NCI-H2107 (cell line): ENCODE measurements around the gene CFAP73.
A peak's percentile ranks its signal among the peaks of the same experiment; 100 is the strongest.
"Not testable (repeated sequence)": the region's sequence is repeated elsewhere in the genome, so short reads cannot be mapped to it uniquely, and the experiment has no call there.

ENCODE experiments used
- DNase-seq: peaks from one replicate; lab custom pipeline; 2025; lab: John Stamatoyannopoulos, UW

The CFAP73 gene

DNA sequence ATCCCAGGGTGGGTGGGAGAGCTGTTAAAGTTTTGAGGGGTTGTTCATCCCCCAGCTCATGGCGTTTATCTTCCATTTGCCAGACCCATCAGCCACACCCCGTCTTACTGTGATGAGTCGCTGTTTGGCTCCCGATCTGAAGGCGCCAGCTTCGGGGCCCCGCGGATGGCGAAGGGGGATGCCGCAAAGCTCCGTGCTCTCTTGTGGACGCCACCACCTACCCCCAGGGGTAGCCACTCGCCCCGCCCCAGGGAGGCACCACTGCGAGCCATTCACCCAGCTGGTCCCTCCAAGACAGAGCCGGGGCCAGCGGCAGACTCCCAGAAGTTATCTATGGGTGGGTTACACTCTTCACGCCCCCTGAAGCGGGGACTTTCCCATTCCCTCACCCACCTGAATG is 41.7 kb downstream of the CFAP73 start:
- no peak for DNase-seq

DNA sequence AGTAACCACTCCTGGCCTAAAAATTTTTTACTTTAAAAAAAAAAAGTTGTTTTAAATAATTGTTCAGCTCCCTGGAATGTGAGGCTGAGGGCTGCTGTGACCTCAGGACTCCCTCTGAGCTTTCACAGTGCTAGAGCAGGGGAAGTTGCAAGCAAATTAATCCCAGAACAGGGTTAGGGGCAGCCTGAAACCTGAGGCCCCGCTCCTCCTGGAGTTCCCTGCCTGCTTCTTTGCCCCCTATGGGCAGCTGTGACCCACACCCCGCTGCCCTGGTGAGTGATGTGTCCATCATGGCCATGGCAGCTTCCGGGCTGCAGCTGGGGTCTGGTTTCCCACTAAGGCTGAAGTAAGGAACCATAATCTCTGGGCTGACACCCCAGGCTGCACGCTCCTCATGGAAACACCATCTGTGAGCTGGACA is 45.5 kb downstream of the CFAP73 start:
- no peak for DNase-seq

DNA sequence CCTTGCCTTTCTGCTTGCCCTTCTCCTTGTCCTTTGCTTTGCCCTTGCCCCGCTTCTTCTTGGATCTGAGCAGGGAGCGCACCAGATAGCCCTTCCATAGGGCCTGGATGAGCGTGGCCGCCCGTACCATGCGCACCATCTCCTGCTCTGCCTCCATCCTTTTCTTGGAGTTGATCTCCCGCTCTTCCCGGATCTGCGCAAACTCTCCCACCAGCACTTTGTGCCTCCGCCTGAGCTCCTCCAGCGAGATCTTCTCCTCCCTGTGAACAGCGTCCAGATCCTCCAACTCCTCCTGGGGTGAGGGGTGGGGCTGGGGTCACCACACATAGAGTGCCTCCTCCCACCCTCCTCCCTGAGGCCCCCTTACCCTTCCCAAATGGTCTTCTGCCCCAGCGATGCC is 46.1 kb downstream of the CFAP73 start:
- DNase-seq: no peak

DNA sequence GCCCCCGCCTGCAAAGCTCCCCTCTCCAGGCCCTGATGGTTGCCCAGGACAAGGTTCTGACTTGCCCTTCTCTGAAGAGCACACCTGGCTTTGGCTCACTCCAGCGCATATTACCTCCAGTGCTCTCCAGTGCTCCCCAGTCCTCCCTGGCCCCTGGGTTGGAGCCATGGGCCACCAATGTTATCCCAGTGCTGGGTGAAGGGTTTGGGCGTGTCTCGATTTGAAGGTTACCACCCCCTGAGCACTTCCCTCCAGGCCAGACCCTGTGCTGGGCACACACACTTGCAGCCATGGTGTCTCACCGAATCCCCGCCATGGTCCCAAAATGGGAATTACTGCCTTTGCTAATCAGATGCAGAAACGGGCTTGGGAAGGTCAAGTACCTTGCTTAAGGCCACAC is 47.1 kb downstream of the CFAP73 start:
- no peak for DNase-seq

DNA sequence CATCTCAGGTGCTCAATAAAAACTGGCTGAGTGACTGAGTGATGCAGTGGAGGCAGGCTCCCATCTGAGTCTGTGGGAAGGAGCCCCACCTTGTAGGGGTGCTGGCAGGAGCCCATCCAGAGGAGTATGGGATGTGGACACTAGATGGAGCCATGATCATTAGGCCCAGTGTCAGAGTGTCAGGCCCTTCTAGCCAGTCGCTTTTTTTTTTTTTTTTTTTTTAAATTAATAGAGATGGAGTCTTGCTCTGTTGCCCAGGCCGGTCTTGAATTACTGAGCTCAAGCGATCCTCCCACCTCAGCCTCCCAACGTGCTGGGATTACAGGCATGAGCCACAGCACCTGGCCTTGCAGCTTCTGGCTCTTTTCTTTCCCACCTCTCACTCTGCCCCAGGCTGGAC is 47.5 kb downstream of the CFAP73 start:
- DNase-seq: peak; percentile 50

DNA sequence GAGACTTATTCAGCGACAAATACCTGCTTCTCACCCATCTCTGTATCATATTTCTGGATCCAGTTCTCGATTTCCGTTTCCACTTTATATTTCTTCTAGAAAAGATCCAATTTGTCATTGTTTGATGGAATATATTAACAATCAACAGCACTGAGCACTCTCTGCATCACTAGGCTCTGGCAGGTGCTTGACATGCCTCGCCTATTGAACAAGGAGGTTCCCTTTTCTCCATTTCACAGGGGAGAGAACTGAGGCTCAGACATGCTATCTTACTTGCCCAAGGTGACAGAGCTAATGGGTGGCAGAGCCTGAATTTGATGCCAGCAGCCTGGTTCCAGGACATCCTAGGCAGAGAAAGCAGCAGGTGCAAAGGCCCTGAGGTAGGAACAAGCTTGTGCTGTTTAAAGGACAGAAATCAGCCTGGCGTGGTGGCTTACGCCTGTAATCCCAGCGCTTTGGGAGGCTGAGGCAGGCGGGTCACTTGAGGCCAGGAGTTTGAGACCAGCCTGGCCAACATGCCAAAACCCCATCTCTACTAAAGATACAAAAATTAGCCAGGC is 48.1 kb downstream of the CFAP73 start:
- DNase-seq: no peak

DNA sequence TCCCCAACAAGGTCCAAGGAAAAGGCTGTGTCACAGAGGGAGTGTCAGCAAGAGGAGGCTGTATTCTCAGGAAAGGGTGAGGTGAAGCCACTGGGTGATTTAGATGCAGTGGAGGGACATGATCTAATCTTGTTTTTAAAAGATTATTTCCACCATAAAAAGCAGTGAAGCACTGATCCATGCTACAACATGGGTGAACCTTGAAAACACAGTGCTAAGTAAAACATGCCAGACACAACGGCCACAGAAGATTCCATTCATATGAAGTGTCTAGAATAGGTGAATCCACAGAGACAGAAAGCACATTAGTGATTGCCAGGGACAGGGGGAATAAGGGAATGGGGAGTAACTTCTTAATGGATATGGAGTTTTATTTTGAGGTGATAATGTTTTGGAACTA is 48.8 kb downstream of the CFAP73 start:
- no peak for DNase-seq

DNA sequence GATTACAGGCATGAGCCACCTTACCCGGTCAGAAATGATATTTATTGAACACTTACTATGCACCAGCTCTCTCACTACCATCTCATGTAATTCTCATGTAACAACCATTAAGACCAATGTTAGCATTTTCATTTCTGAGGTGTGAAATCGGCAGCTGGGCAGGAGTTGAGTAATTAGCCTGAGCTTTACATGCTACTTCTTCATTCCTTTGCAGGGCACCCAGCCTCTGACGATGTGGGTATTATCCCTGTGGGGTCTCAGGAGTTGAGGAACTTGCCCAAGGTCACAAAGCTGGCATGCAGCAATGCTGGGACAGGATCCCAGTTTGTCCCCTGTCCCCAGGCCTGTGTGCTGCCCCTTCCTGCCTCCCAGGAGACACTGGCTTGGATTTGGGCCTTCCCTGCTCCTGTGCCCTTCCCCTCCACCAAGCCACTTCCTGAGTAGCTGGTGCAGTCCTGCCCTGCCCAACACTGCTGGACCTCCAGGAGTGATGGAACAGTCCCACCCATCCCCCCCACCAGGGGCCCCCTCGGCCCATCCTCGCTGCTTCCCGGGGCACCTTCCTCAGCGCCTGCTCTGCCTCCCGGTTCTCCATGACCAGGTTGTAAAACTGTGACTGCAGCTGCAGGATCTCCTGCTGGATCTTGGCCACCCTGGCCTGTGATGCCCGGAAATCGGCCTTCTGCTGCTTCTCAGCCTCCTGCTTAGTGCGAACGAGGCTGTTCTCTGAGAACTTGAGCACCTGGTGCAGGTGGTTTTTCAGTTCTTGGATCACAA is 50.7 kb downstream of the CFAP73 start:
- DNase-seq: no peak

DNA sequence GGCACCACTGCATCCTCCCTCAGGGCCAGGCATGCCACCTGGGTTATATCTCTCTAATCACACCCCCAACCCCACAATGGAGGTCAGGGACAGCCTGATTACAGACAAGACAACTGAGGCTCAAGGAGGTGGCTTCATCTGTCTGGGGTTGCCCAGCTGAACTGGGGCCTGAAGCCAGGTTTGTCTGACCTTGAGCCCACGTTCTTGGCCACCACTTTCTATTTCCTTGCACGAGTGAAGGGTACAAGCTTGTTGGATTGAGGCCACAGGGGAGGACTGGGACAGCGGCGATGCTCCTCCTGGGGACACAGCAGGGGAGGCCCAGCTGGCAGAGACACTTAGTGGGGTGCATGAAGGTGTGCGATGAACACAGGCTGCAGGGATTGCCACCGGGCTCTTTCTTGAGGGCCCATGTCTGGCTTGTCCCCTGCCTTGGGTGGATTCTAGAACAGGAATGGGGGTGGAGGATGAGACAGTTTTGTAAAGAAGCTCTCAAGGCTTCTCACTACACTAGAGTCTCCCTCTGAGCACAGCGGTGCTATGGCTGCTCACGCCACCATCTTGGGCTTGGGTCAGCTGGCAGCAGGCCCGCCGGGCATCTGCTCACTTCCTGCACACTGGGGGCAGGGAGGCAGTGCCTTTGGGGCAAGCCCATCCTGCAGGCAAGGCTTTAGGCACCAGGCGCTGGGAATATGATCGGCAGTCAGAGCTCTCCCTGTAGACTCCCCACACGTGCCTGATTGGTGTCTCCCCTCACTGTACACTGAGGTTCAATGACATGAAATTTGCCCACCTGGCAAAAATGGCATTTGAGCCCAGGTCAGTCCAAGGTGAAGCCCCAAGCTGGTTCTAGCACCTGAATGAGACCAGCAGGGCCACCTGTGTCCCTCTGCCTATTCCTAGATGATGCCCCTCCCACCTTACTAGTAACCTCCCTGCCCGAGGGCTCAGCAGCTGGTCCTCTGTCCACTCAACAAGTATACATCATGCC is 52.0 kb downstream of the CFAP73 start:
- DNase-seq: no peak

DNA sequence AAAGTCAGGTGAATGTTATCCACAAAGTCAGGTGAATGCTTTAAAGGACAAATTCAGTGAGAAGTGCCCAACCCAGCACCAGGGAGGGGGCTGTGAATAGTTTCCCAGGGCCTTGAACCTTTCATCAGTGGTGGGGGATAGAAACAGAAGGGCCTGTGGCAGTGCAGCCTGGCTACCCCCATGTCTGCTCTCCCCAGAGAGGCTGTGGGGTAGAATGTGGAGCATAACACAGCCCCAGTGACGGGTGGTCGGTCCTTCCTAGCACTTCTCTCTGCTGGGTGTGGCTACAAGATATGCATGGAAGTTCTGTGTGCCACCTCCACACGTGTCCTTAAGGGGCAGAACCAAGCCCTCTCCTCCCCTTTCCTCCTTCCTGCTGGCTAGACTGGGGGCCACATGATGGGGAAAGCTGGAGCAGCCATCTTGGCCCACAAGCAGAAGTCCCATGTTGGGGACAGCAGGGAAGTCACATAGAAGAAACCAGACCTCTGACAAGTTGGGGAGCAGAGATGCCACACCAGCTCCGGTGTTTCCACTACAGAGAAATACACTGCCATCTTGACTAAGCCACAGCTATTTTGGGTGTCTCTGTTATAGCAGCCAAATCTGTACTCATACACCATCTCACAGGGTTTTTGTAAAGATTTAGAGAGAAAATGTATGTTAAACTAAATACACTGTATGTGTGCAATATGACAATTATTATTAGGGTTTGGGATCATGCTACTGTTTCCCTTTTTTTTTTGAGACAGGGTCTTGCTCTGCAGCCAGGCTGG is 53.0 kb downstream of the CFAP73 start:
- no peak for DNase-seq

DNA sequence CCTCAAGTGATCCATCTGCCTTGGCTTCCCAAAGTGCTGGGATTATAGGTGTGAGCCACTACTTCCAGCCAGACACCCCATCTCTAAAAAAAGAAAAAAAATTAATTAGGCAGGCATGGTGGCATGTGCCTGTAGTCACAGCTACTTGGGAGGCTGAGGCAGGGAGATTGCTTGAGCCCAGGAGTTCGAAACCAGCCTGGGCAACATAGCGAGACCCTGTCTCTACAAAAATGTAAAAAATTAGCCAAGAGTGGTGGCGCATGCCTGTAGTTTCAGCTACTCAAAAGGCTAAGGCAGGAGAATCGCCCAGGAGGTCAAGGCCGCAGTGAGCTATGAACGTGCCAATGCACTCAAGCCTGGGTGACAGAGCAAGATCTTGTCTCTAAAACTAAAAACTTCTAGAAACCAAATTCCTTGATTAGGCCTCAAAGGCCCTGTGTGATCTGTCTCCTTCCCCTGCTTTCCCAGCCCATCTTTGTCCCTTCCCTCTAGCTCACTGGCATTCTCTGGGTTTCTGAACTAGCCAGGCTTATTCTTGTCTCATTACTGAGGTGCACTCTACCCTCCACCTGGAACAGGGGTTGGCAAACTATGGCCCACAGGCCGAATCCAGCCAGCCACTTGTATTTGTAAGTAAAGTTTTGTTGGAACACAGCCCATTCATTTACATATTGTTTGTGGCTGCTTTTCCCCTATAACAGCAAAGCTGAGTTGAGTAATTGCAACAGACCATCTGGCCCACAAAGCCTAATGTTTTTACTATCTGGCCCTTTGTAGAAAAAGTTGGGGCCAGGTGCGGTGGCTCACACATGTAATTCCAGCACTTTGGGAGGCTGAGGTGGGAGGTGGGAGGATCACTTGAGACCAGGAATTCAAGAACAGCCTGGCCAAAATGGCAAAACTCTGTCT is 54.6 kb downstream of the CFAP73 start:
- DNase-seq: no peak

DNA sequence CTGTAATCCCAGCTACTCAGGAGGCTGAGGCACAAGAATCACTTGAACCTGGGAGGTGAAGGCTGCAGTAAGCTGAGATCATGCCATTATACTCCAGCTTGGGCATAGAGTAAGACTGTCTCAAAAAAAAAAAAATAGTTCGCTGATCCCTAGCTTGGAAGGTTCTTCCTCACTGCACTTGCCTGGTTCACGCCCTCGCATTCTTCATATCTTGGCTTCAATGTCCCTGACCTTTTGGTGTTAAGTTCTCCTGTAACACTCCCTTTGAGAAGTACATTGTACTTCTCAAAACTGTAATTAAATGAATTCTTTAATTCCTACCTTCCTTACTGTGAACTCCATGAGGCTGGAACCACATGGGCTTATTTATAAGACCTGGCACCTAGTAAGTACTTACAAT is 55.3 kb downstream of the CFAP73 start:
- DNase-seq: no peak

DNA sequence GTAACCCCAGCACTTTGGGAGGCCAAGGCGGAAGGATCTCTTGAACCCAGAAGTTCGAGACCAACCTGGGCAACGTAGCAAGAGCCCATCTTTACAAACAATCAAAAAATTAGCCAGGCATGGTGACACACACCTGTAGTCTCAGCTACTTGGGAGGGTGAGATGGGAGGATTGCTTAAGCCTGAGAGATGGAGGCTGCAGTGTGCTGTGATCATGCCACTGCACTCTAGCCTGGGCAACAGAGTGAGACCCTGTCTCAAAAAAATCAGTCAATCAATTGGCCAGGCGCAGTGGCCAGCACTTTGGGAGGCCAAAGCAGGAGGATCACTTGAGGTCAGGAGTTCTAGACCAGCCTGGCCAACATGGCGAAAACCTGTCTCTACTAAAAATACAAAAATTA is 57.3 kb downstream of the CFAP73 start:
- not testable (repeated sequence) for DNase-seq

DNA sequence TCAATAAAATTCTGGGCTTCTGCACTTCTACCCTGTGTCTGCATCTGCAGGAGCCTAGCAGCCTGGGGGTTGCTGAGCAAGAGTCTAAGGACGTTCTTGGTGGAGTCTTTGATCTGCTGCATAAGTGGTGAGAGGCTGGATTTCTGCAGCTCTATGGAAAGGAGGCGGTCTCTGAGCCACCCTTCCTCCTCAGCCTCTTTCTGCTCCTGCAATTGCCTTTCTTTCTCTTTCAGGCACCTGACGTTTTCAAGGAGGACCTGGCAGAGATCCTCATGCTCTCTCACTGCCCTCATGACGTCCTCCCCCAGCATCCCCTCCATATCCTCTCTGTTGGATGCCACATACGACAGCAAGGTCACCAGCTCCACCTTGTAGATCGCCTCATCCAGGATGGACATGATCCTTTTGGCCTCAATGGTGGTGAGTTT is 58.1 kb downstream of the CFAP73 start:
- no peak for DNase-seq

DNA sequence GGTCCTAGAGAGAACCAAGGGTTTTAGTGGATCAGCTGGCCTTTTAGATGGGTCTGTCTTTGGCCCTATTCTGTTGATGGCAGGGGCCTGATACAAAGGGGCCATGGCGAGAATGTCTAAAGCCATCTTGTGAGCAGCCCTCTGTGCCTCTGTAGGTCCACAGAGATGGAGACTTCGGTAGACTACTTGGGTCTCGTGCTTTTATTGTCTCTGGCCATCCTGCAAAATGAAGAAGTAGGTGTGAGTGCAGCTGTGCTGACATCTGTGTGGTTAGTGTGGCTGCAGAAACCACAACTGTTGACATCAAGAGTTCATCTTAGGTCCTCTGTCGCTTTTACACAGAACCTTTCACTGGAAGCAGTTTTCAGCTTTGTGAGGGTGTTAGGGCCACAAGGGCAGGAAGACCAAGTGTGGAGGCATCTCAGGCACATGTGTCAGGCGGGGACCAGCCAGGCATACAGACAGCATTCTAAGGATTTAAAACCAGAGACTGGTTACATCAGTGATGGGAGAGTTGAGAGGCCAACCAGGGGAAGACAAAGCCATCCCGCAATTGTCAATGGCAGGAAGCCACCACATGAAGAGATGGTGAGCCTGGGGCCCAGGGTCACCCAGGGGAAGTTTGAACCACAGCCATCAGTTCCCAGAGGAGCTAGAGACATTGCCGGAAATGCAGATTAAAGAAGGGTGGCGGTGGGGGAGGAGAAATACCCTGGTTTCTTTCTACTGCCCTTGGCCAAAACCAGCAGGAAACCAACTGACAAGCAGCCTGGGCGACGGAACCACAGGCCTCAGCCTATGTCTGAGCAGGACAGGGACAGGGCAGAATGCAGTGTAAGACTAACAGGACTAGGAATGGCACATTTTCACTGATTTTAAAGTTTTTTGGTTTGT is 58.8 kb downstream of the CFAP73 start:
- no peak for DNase-seq
